ENCODE results near the gene ASPG. TPM values are rescaled to one million over a fixed set of nuclear protein-coding genes. Genes with fewer than 3 reads are reported as not detected.

The ASPG gene
- polyA plus RNA-seq, 3 donors = 0.01 TPM; not detected in 2

- DNase-seq = no peak
- intact Hi-C loops (cut with micrococcal nuclease) = no loop called here
- H4K20me1 ChIP-seq (ENCODE audit: insufficient read depth, low read length) = no peaks in the 10 kb centered on the region
- WGBS (ENCODE audit: insufficient coverage) = 91% methylated on average over 23 of the region's 23 CpGs
- H3K36me3 Mint-ChIP-seq = no peaks in the 10 kb centered on the region
- no peak overlapping the region for H3K4me3 ChIP-seq (replicated peaks in 1 of 3; ENCODE audit: low read depth in 2 of 3, low read length in 3 of 3)
- no peaks in the 10 kb centered on the region for H3K36me3 ChIP-seq (replicated peaks in 1 of 2; ENCODE audit: control insufficient read depth in 1 of 2, insufficient read depth in 2 of 2, low read length in 2 of 2)
- TF ChIP-seq, protein P1, sequence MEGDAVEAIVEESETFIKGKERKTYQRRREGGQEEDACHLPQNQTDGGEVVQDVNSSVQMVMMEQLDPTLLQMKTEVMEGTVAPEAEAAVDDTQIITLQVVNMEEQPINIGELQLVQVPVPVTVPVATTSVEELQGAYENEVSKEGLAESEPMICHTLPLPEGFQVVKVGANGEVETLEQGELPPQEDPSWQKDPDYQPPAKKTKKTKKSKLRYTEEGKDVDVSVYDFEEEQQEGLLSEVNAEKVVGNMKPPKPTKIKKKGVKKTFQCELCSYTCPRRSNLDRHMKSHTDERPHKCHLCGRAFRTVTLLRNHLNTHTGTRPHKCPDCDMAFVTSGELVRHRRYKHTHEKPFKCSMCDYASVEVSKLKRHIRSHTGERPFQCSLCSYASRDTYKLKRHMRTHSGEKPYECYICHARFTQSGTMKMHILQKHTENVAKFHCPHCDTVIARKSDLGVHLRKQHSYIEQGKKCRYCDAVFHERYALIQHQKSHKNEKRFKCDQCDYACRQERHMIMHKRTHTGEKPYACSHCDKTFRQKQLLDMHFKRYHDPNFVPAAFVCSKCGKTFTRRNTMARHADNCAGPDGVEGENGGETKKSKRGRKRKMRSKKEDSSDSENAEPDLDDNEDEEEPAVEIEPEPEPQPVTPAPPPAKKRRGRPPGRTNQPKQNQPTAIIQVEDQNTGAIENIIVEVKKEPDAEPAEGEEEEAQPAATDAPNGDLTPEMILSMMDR (IDR thresholded peaks at IDR 0.05) = no peak
- no peaks in the 10 kb centered on the region for H3K9me3 Mint-ChIP-seq
- no peak overlapping the region for H3K27ac ChIP-seq (ENCODE audit: low read depth in 1 of 2, low read length in 2 of 2)
- no peak overlapping the region for H3K9ac ChIP-seq (ENCODE audit: insufficient read depth, low read length, poor library complexity, severe bottlenecking)
- H3K27ac Mint-ChIP-seq = no peak overlapping the region
- no peaks in the 10 kb centered on the region for H3K79me2 ChIP-seq (ENCODE audit: insufficient read depth, low read length)
- no peak overlapping the region for H3K4me2 ChIP-seq (replicated peaks; ENCODE audit: extremely low read depth, low read length, poor library complexity, severe bottlenecking)
- no peaks in the 10 kb centered on the region for H3K27me3 ChIP-seq (ENCODE audit: control insufficient read depth in 2 of 2, insufficient read depth in 2 of 2, low read length in 2 of 2)
- peaks cover 0 to 4% (median 0%) of the 10 kb centered on the region in 3 donors for H3K27me3 Mint-ChIP-seq (ENCODE audit: low read depth in 3 of 3)
- no peaks in the 10 kb centered on the region for H3K9me3 ChIP-seq (replicated peaks in 1 of 2; ENCODE audit: control insufficient read depth in 1 of 2, insufficient read depth in 1 of 2, low read length in 2 of 2)
- no peak overlapping the region for H3K4me3 Mint-ChIP-seq
- no peaks in the 10 kb centered on the region for H3K4me1 Mint-ChIP-seq
- no peaks in the 10 kb centered on the region for H3K4me1 ChIP-seq (ENCODE audit: control insufficient read depth in 1 of 2, insufficient read depth in 2 of 2, low read length in 2 of 2)
- H2AFZ ChIP-seq (ENCODE audit: insufficient read depth, low read depth, low read length, poor library complexity, severe bottlenecking) = no peak overlapping the region
Measured at GRCh38 chr14:104100171-104101085, 14.9 kb downstream of the ASPG start.

DNA sequence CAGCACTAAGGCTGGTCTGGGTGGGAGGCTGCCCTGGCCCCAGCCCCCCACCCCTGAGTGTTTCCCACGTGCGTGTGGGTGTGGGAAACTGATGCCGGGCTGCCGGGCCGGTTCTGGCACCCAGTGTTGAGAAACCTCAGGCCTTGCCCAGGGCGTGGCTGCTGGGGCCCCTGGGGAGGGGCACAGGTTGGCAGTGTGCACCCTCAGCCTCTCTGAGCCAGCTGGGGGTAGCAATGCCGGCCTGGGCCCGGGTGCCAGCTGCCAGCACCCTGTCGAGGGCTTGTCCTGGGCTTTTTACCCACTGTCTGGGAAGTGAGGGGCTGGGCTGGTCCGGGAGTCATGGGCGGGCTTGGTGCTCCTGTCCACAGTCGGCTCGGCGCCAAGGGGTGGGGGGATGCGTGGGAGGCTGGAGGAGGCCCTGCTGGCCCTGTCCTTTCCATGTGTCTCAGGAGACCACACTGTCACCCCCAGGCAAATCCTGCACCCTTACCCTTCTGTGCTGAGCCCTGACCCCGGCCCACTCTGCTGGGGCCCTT is 15.7 kb downstream of the ASPG start:
- H4K20me1 ChIP-seq (ENCODE audit: insufficient read depth, low read length) = no peaks in the 10 kb centered on the region
- H3K4me2 ChIP-seq (replicated peaks; ENCODE audit: extremely low read depth, low read length, poor library complexity, severe bottlenecking) = no peak overlapping the region
- intact Hi-C loops (cut with micrococcal nuclease) = no loop called here
- TF ChIP-seq, protein P1 (IDR thresholded peaks at IDR 0.05) = no peak
- H3K4me3 ChIP-seq (replicated peaks in 1 of 3; ENCODE audit: low read depth in 2 of 3, low read length in 3 of 3) = no peak overlapping the region
- no peaks in the 10 kb centered on the region for H3K4me1 Mint-ChIP-seq
- H3K27me3 ChIP-seq (ENCODE audit: control insufficient read depth in 2 of 2, insufficient read depth in 2 of 2, low read length in 2 of 2) = no peaks in the 10 kb centered on the region
- peaks cover 0 to 4% (median 0%) of the 10 kb centered on the region in 3 donors for H3K27me3 Mint-ChIP-seq (ENCODE audit: low read depth in 3 of 3)
- H3K36me3 ChIP-seq (replicated peaks in 1 of 2; ENCODE audit: control insufficient read depth in 1 of 2, insufficient read depth in 2 of 2, low read length in 2 of 2) = no peaks in the 10 kb centered on the region
- H3K9me3 ChIP-seq (replicated peaks in 1 of 2; ENCODE audit: control insufficient read depth in 1 of 2, insufficient read depth in 1 of 2, low read length in 2 of 2) = no peaks in the 10 kb centered on the region
- no peaks in the 10 kb centered on the region for H3K4me1 ChIP-seq (ENCODE audit: control insufficient read depth in 1 of 2, insufficient read depth in 2 of 2, low read length in 2 of 2)
- H3K79me2 ChIP-seq (ENCODE audit: insufficient read depth, low read length) = no peaks in the 10 kb centered on the region
- no peak overlapping the region for H2AFZ ChIP-seq (ENCODE audit: insufficient read depth, low read depth, low read length, poor library complexity, severe bottlenecking)
- H3K4me3 Mint-ChIP-seq = no peak overlapping the region
- H3K27ac Mint-ChIP-seq = no peak overlapping the region
- DNase-seq = no peak
- no peak overlapping the region for H3K9ac ChIP-seq (ENCODE audit: insufficient read depth, low read length, poor library complexity, severe bottlenecking)
- no peaks in the 10 kb centered on the region for H3K36me3 Mint-ChIP-seq
- 80% methylated on average over 9 of the region's 16 CpGs for WGBS (ENCODE audit: insufficient coverage)
- no peak overlapping the region for H3K27ac ChIP-seq (ENCODE audit: low read depth in 1 of 2, low read length in 2 of 2)
- H3K9me3 Mint-ChIP-seq = no peaks in the 10 kb centered on the region

All from CD14-positive monocyte (primary cell).